Mesendoderm (in vitro differentiated cells): ENCODE results near the gene HDAC4.

Experiments
- DNase-seq: peaks from one replicate; pipeline ENCODE4 v3.0.0; 2013
- H2AK5ac ChIP-seq: 2 replicates; pipeline ENCODE4 v1.6.1; 2013; ENCODE audit warnings: low read length, inconsistent platforms
- H2BK120ac ChIP-seq: 2 replicates; pipeline ENCODE4 v1.6.1; 2013; ENCODE audit warnings: low read depth, mild to moderate bottlenecking, low read length, moderate library complexity, mixed read lengths
- H2BK15ac ChIP-seq: replicated peaks from 2 replicates; pipeline ENCODE4 v1.6.1; 2013; ENCODE audit warnings: low read depth, mild to moderate bottlenecking, moderate library complexity
- H2BK5ac ChIP-seq: 2 replicates; pipeline ENCODE4 v1.6.1; 2013; ENCODE audit warnings: low read length, inconsistent platforms
- H3K18ac ChIP-seq: 2 replicates; pipeline ENCODE4 v1.6.1; 2013; ENCODE audit warnings: mild to moderate bottlenecking, low read length, mixed read lengths
- H3K23ac ChIP-seq: one replicate; pipeline ENCODE4 v1.6.1; 2013; ENCODE audit warnings: low read length
- H3K27ac ChIP-seq: 2 replicates; pipeline ENCODE4 v1.5.1; 2013; ENCODE audit warnings: low read depth, mild to moderate bottlenecking, inconsistent platforms, low read length, moderate library complexity
- H3K27me3 ChIP-seq: 2 replicates; pipeline ENCODE4 v1.6.1; 2013; ENCODE audit warnings: low read length, control low read depth, mild to moderate bottlenecking, inconsistent platforms; ENCODE audit not compliant: insufficient read depth, poor library complexity
- H3K36me3 ChIP-seq: 2 replicates; pipeline ENCODE4 v1.6.1; 2013; ENCODE audit warnings: low read length, inconsistent platforms; ENCODE audit not compliant: control insufficient read depth, insufficient read depth
- H3K4ac ChIP-seq: one replicate; pipeline ENCODE4 v1.6.1; 2013; ENCODE audit warnings: low read depth, mild to moderate bottlenecking, low read length, moderate library complexity
- H3K4me1 ChIP-seq: 2 replicates; pipeline ENCODE4 v1.6.1; 2013; ENCODE audit warnings: low read depth, low read length, inconsistent platforms; ENCODE audit not compliant: control insufficient read depth
- H3K4me2 ChIP-seq: 2 replicates; pipeline ENCODE4 v1.6.1; 2013; ENCODE audit warnings: low read length
- H3K4me3 ChIP-seq: 2 replicates; pipeline ENCODE4 v1.5.1; 2013; ENCODE audit warnings: mild to moderate bottlenecking, low read length
- H3K56ac ChIP-seq: one replicate; pipeline ENCODE4 v1.6.1; 2013; ENCODE audit warnings: low read length
- H3K79me1 ChIP-seq: 2 replicates; pipeline ENCODE4 v1.6.1; 2013; ENCODE audit warnings: low read length, inconsistent platforms
- H3K79me2 ChIP-seq: 2 replicates; pipeline ENCODE4 v1.6.1; 2013; ENCODE audit warnings: mild to moderate bottlenecking, low read length; ENCODE audit not compliant: control insufficient read depth, insufficient read depth
- H3K9ac ChIP-seq: 2 replicates; pipeline ENCODE4 v1.6.1; 2013; ENCODE audit warnings: low read length, inconsistent platforms
- H4K5ac ChIP-seq: one replicate; pipeline ENCODE4 v1.6.1; 2013; ENCODE audit warnings: low read length
- H4K8ac ChIP-seq: one replicate; pipeline ENCODE4 v1.6.1; 2013; ENCODE audit warnings: low read depth, mild to moderate bottlenecking, control low read depth, low read length, moderate library complexity
- WGBS: extraction: QIAGEN DNeasy Blood & Tissue Kit; methylation state at CpG from one replicate; pipeline ENCODE4 v1.1.7; 2013; ENCODE audit warnings: low lambda C conversion rate, missing lambda C conversion rate; ENCODE audit not compliant: insufficient coverage; ENCODE audit errors: extremely low coverage; 5-methylcytosine and 5-hydroxymethylcytosine counted together

HDAC4 gene

DNA sequence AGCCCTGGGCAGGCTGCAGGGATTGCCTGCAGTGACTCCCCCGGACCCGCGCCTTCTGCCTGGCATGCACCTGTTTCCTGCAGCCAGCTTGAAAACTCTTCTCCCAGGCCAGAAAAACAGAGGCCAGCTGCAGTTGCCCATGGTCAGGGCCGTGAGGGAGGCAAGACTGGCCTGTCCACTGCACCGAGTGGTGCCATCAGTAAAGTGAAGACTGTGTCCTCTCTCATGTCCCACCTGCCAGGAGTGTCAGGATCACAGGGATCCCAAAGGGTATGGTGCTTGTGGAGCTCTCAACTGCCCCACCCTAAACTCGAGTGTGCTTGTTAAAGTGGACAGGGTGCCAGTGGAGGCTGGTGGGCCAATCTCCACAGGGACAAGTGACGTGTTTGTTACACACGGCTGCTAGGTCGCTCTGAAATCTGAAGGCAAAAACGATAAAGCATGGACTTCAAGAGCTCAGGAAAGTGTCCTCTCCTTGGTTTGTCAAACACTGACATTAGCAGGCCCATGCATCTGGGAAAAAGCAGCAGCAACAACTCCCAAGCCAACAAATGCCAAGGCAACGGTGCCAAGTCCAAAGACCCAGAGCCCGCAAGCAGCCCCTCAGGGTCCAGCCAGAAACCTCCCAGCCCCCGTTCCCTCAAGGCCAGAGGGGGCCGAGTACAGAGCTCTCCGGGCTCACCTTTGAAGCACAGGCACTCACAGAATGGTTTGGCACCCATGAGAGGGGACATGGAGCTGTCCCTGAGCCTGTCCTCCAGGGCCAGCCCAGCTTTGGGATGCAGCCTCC lies 213.2 kb downstream of the HDAC4 start:
- DNase-seq: no peak
- WGBS: no CpG with 5 or more reads among the region's 15 CpGs
- H3K79me1 ChIP-seq: no peaks in the 10 kb centered on the region

DNA sequence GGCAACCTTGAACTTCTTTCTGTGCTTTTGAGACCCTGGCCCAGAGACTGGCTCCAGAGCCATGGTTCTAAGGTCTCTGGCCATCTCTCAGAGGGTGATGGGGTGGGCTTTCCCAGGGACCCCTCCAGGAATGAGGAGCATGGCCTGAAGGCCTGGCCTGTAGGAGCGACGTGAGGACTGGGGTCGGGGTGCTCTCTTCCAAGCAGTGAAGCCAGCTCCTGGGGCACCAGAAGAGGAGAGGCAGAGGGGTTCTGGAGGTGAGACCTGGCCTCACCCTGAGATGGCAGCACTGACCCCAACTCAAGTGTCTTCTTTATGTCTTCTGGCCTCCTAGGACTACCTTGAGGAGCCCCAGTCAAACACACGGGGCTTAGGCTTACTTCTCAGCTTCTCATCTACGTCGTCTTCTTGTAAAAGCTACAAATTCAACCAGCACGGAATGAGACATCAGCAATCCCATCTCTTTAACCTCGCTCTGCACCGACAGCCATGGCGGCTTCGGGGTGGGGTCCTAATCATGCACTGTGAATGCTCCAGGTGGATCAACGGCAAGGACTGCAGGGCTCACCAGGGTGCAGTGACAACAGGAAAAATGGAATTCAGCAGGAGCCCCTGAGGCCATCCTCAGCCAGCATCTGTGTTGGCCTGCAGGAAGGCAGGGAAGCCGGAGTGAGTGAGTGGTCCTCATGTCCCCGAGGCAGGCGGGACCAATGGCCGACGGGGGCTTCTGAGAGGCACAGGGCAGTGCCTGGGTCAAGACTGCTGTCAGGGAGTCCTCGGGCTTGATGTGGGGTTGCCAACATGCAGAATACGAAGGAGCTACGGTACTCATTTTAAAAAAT lies 214.1 kb downstream of the HDAC4 start:
- Histone ChIP-seq H3K4me1 (no peaks in the 10 kb centered on the region), H3K36me3 (peaks cover 2% of the 10 kb centered on the region), H3K27me3 (no peaks in the 10 kb centered on the region), H3K79me2 (no peaks in the 10 kb centered on the region), H3K9ac (no peak overlapping the region), H3K27ac (no peak overlapping the region), H2BK5ac (no peak overlapping the region), H4K8ac (no peak overlapping the region), H3K4me2 (no peak overlapping the region), H3K56ac (no peak overlapping the region), H2BK15ac (no peak overlapping the region), H3K23ac (no peak overlapping the region), H3K4me3 (no peak overlapping the region), H3K18ac (no peak overlapping the region), H3K79me1 (no peaks in the 10 kb centered on the region), H3K4ac (no peak overlapping the region), H2AK5ac (no peak overlapping the region), H4K5ac (no peak overlapping the region), H2BK120ac (no peak overlapping the region)
- no CpG with 5 or more reads among the region's 20 CpGs for WGBS
- no peak for DNase-seq

More for the DNA sequence above, 213.2 kb downstream of the HDAC4 start:
- Histone ChIP-seq H3K4ac (no peak overlapping the region), H3K18ac (no peak overlapping the region), H3K27me3 (no peaks in the 10 kb centered on the region), H2BK5ac (no peak overlapping the region), H2AK5ac (no peak overlapping the region), H4K8ac (no peak overlapping the region), H3K4me3 (no peak overlapping the region), H4K5ac (no peak overlapping the region), H3K27ac (no peak overlapping the region), H3K9ac (no peak overlapping the region), H3K56ac (no peak overlapping the region), H2BK15ac (no peak overlapping the region), H3K79me2 (no peaks in the 10 kb centered on the region), H3K4me1 (no peaks in the 10 kb centered on the region), H3K4me2 (no peak overlapping the region), H3K23ac (no peak overlapping the region), H2BK120ac (no peak overlapping the region), H3K36me3 (peaks cover 2% of the 10 kb centered on the region)

DNA sequence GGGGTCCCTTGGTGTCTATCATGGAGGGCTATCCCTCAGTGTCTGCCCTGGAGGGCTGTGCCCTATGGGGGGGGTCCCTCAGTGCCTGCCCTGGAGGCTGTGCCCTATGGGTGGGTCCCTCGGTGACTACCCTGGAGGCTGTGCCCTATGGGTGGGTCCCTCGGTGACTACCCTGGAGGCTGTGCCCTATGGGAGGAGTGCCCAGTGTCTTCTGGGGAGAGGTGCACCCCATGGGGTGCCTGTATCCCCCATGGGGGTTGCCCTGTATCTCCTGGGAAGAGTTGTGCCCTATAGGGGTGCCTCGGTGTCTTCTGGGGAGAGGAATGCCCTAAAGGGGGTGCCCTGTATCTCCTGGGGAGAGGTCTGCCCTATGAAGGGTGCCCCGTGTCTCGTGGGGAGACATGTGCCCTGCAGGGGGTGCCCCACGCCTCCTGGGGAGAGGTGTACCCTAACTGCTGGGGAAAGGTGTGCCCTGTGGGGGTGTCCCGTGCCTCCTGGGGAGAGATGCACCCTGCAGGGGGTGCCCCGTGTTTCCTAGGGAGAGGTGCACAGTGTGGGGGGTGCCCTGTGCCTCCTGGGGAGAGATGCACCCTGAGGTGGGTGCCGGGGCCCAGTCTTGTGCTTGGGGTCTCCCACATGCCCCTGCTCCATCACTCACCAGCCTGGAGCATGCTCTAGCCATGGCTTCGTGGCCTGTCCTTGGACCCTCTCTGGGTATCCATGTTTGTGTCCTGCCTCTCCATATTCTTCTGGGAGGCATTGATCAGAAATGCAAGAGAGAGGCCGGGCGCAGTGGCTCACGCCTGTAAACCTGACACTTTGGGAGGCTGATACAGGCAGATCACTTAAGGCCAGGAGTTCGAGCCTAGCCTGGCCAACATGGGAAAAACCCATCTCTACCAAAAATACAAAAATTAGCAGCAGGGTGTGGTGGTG lies 215.6 kb downstream of the HDAC4 start:
- H3K4ac ChIP-seq: no peak overlapping the region
- no peak for DNase-seq
- H4K8ac ChIP-seq: no peak overlapping the region
- H3K4me3 ChIP-seq: no peak overlapping the region
- no peak overlapping the region for H2BK5ac ChIP-seq
- H3K79me2 ChIP-seq: no peaks in the 10 kb centered on the region
- no peak overlapping the region for H4K5ac ChIP-seq
- peaks cover 2% of the 10 kb centered on the region for H3K36me3 ChIP-seq
- no peak overlapping the region for H3K18ac ChIP-seq
- no peak overlapping the region for H2AK5ac ChIP-seq
- H2BK15ac ChIP-seq: no peak overlapping the region
- no peak overlapping the region for H3K27ac ChIP-seq
- H3K27me3 ChIP-seq: no peaks in the 10 kb centered on the region
- H2BK120ac ChIP-seq: no peak overlapping the region
- H3K23ac ChIP-seq: no peak overlapping the region
- H3K56ac ChIP-seq: no peak overlapping the region
- H3K79me1 ChIP-seq: no peaks in the 10 kb centered on the region
- H3K4me2 ChIP-seq: no peak overlapping the region
- WGBS: no CpG with 5 or more reads among the region's 14 CpGs
- no peak overlapping the region for H3K9ac ChIP-seq
- no peaks in the 10 kb centered on the region for H3K4me1 ChIP-seq

DNA sequence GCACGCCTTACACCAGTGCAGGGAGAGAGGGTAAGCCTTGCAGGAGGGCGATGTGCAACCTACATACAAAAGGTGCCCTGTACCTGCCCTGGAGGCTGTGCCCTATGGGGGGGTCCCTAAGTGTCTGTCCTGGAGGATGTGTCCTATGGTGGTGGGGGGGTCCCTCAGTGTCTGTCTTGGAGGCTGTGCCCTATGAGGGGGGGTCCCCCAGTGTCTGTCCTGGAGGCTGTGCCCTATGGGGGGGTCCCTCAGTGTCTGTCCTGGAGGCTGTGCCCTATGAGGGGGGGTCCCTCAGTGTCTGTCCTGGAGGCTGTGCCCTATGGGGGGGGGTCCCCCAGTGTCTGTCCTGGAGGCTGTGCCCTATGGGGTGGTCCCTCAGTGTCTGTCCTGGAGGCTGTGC lies 216.6 kb downstream of the HDAC4 start:
- no peaks in the 10 kb centered on the region for H3K79me2 ChIP-seq
- no peak overlapping the region for H3K9ac ChIP-seq
- no peaks in the 10 kb centered on the region for H3K27me3 ChIP-seq
- no peak overlapping the region for H3K4me2 ChIP-seq
- no peaks in the 10 kb centered on the region for H3K79me1 ChIP-seq
- H3K27ac ChIP-seq: no peak overlapping the region
- DNase-seq: no peak
- H3K56ac ChIP-seq: no peak overlapping the region
- H3K18ac ChIP-seq: no peak overlapping the region
- no peak overlapping the region for H3K4ac ChIP-seq
- WGBS: no CpG with 5 or more reads among the region's 2 CpGs
- no peak overlapping the region for H3K23ac ChIP-seq
- H2AK5ac ChIP-seq: no peak overlapping the region
- H3K36me3 ChIP-seq: peaks cover 2% of the 10 kb centered on the region
- H3K4me1 ChIP-seq: no peaks in the 10 kb centered on the region
- no peak overlapping the region for H2BK120ac ChIP-seq
- H2BK5ac ChIP-seq: no peak overlapping the region
- no peak overlapping the region for H4K8ac ChIP-seq
- no peak overlapping the region for H2BK15ac ChIP-seq
- H3K4me3 ChIP-seq: no peak overlapping the region
- H4K5ac ChIP-seq: no peak overlapping the region

DNA sequence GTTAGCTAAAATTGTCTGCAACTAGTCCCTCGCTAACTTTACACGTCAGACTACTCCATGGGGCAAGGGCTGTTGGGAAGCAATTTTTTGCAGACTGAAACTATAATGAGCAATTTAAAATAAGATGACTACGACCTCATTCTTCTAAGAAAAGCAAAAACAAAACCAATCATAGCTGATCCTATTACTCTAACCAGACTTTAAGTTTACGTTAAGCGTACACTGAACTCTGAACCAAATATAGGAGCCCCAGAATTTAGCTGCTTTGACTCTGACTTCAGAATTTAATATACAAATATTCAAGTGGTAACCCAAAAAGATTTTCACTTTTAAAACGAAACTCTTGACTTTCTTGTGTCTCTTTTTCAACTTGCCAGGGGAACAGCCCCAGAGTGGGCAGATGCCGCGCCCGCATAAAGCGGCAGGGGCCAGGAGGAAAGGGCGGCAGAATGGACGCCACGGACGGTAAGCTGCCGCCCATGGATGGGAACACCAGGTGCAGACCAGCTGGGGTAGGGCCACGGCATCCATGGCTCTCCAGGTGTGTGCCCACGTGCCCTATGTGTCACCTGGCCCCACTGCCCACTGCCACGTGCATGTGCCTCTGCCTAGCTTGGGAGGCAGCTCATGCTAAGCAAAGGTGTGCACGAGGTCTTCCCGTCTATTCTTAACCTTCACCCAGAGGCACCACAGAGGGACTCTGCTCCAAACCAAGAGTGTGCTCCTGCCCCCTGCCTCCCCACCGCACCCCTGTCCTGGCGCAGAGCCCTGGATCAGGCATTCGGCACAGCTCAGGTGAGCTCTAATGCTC lies 217.6 kb downstream of the HDAC4 start:
- WGBS: no CpG with 5 or more reads among the region's 23 CpGs
- Histone ChIP-seq H2BK120ac (no peak overlapping the region), H3K4me1 (no peaks in the 10 kb centered on the region), H3K4ac (no peak overlapping the region), H4K8ac (no peak overlapping the region), H3K79me1 (no peaks in the 10 kb centered on the region), H2BK15ac (no peak overlapping the region), H3K79me2 (no peaks in the 10 kb centered on the region), H3K4me3 (no peak overlapping the region), H3K56ac (no peak overlapping the region), H3K23ac (no peak overlapping the region), H3K27ac (no peak overlapping the region), H3K36me3 (peaks cover under 1% of the 10 kb centered on the region), H3K27me3 (no peaks in the 10 kb centered on the region), H2AK5ac (no peak overlapping the region), H4K5ac (no peak overlapping the region), H3K9ac (no peak overlapping the region), H3K18ac (no peak overlapping the region), H3K4me2 (no peak overlapping the region), H2BK5ac (no peak overlapping the region)
- no peak for DNase-seq
